HepG2 (cell line): ENCODE data around the gene PFKP. TPM values are rescaled to one million over a fixed set of nuclear protein-coding genes. Genes with fewer than 3 reads are reported as not detected.

Experiments used
- ATAC-seq: fragments of 200-7000 bp; cut with Tn5 transposase; 3 replicates; pipeline ENCODE4 v1.9.1; 2020; ENCODE audit warnings: mild to moderate bottlenecking, moderate library complexity
- BruUV-seq: library from RNA; stranded (reverse); fragments of 400-500 nt; replicated peaks from 2 replicates; lab custom pipeline; 2021; lab: Mats Ljungman, UMichigan
- CTCF ChIA-PET: fragments of 300-600 bp; formaldehyde crosslinking; extraction: SDS; loops from one replicate; lab custom pipeline; 2021; ENCODE audit warnings: low total read pairs, inconsistent platforms, low intra/inter-chr PET ratio; lab: Yijun Ruan, JAX
- POLR2A ChIA-PET: fragments of 350-600 bp; sonication (Branson Sonifier 250); formaldehyde crosslinking; loops from one replicate; lab custom pipeline; 2020; ENCODE audit warnings: antibody characterized with exemption, inconsistent platforms; lab: Yijun Ruan, JAX
- DNase-seq: peaks from one replicate; pipeline ENCODE4 v3.0.0-alpha.2; 2015; ENCODE audit warnings: low spot score
- FAIRE-seq: peaks from 3 replicates; lab custom pipeline; 2011; peaks lifted over from hg19 to GRCh38; lab: Jason Lieb, UNC
- H2AFZ ChIP-seq: one replicate; pipeline ENCODE4 v1.6.1; 2011; ENCODE audit warnings: low read length, inconsistent platforms
- H3K27ac ChIP-seq: fragments of 300-600 bp; 3 replicates; pipeline ENCODE4 v1.8.0; 2011; ENCODE audit warnings: mixed run types, mild to moderate bottlenecking, mixed read lengths, low read length, inconsistent platforms; ENCODE audit not compliant: insufficient read depth; ENCODE audit errors: extremely low read length
- H3K27me3 ChIP-seq, 2 experiments: fragments of 200-600 bp in 1 of 2; 2 replicates in 1 of 2; 3 replicates in 1 of 2; pipeline versions ENCODE4 v1.6.0 to v1.8.0; 2011; ENCODE audit warnings: low read length in 2 of 2, mild to moderate bottlenecking in 2 of 2, moderate library complexity in 2 of 2, inconsistent platforms in 1 of 2; ENCODE audit not compliant: insufficient read depth in 2 of 2, control insufficient read depth in 1 of 2
- H3K36me3 ChIP-seq, 2 experiments: fragments of 200-600 bp in 1 of 2; replicated peaks in 1 of 2; 2 replicates in 1 of 2; 3 replicates in 1 of 2; pipeline versions ENCODE4 v1.5.1 to v1.8.0; 2011; ENCODE audit warnings: low read length in 2 of 2, inconsistent platforms in 1 of 2; ENCODE audit not compliant: insufficient read depth in 2 of 2, control insufficient read depth in 1 of 2
- H3K4me1 ChIP-seq: 2 replicates; pipeline ENCODE4 v1.5.1; 2012; ENCODE audit warnings: low read length, inconsistent platforms; ENCODE audit not compliant: insufficient read depth
- H3K4me2 ChIP-seq: 2 replicates; pipeline ENCODE4 v1.6.0; 2011; ENCODE audit warnings: low read depth, low read length, inconsistent platforms
- H3K4me3 ChIP-seq, 3 experiments: fragments of 200-600 bp in 1 of 3; sonication (generic), shearing (Covaris generic) in 1 of 3; replicated peaks in 1 of 3; 2 replicates each; pipeline ENCODE4 v1.5.1; 2011 to 2016; ENCODE audit warnings: low read length in 3 of 3, inconsistent platforms in 2 of 3, low read depth in 2 of 3, mild to moderate bottlenecking in 2 of 3, control low read depth in 1 of 3, mixed read lengths in 1 of 3; ENCODE audit not compliant: insufficient read depth in 1 of 3
- H3K79me2 ChIP-seq: one replicate; pipeline ENCODE4 v1.6.1; 2011; ENCODE audit warnings: low read length, inconsistent platforms; ENCODE audit not compliant: insufficient read depth
- H3K9ac ChIP-seq: 2 replicates; pipeline ENCODE4 v1.6.0; 2011; ENCODE audit warnings: mild to moderate bottlenecking, low read depth, low read length, inconsistent platforms; ENCODE audit not compliant: insufficient read depth
- H3K9me3 ChIP-seq: 2 replicates; pipeline ENCODE4 v1.5.1; 2012; ENCODE audit warnings: mild to moderate bottlenecking, low read length
- H4K20me1 ChIP-seq: 2 replicates; pipeline ENCODE4 v1.6.0; 2011; ENCODE audit warnings: inconsistent platforms, mild to moderate bottlenecking, low read length, moderate library complexity; ENCODE audit not compliant: insufficient read depth
- NCOA2 ChIP-seq: sonication (generic); formaldehyde crosslinking; IDR thresholded peaks from 2 replicates; pipeline ENCODE4 v1.8.0; 2022; ENCODE audit warnings: inconsistent platforms
- SETDB1 ChIP-seq: sonication (generic); formaldehyde crosslinking; IDR thresholded peaks from 2 replicates; pipeline ENCODE4 v1.5.1; 2020; ENCODE audit warnings: missing genetic modification reagents, mild to moderate bottlenecking, borderline replicate concordance
- ZNF142 ChIP-seq: sonication (generic); formaldehyde crosslinking; IDR thresholded peaks from 2 replicates; pipeline ENCODE4 v1.4.0; 2020; ENCODE audit warnings: missing genetic modification reagents
- ZNF276 ChIP-seq: sonication (generic); formaldehyde crosslinking; IDR thresholded peaks from 2 replicates; pipeline ENCODE4 v1.4.0; 2020; ENCODE audit warnings: mild to moderate bottlenecking, low read depth, missing genetic modification reagents
- ZNF619 ChIP-seq: sonication (generic); formaldehyde crosslinking; IDR thresholded peaks from 2 replicates; pipeline ENCODE4 v1.4.0; 2020; ENCODE audit warnings: mild to moderate bottlenecking, missing genetic modification reagents
- ZNF704 ChIP-seq: sonication (generic); formaldehyde crosslinking; IDR thresholded peaks from 2 replicates; pipeline ENCODE4 v1.8.1; 2023; ENCODE audit warnings: mild to moderate bottlenecking, inconsistent platforms, moderate library complexity, missing genetic modification reagents, borderline replicate concordance
- WGBS: methylation state at CpG from one replicate; pipeline ENCODE4 v1.1.6; 2017; ENCODE audit warnings: low lambda C conversion rate; 5-methylcytosine and 5-hydroxymethylcytosine counted together
- in situ Hi-C: cut with HindIII; loops from 2 replicates; pipeline ENCODE4 v1.10.0; 2017; ENCODE audit warnings: low pct_unique_long_range_greater_than_20kb; ENCODE audit not compliant: extremely low pct_ligation_motif_present
- intact Hi-C: fragments of 100-400 bp; cut with micrococcal nuclease; formaldehyde crosslinking; loops from one replicate; pipeline ENCODE4 v1.10.0; 2022; ENCODE audit not compliant: unreplicated experiment
- polyA plus RNA-seq, 8 experiments: library from polyadenylated mRNA; depleted of rRNA in 3 of 8; stranded (reverse) in 7 of 8; unstranded in 1 of 8; fragments of >200 nt; fragmentation: Illumina TruSeq in 4 of 8; extraction: Trizol in 4 of 8; gene quantifications; 2 replicates each; pipeline versions ENCODE4 v1.2.1 to v1.2.3, GENCODE V29; 2011 to 2016; ENCODE audit warnings: low read depth in 4 of 8, missing spikeins in 1 of 8, mixed read lengths in 1 of 8; ENCODE audit not compliant: insufficient read depth in 1 of 8
- total RNA-seq, 5 experiments: library from RNA; depleted of rRNA; stranded (reverse); fragments of >200 nt; fragmentation: Illumina TruSeq; extraction: Trizol; gene quantifications; 2 replicates each; pipeline ENCODE4 v1.2.3, GENCODE V29; 2016; ENCODE audit warnings: low read depth in 1 of 5

The PFKP gene
- total and polyA plus RNA-seq, 2 of the 13 experiments (the other 11 are each of a cell fraction or from before 2014, with no cell fraction given): 0.80 to 2.4 TPM

GRCh38 chr10:3185386-3185785, 118.0 kb downstream of the PFKP start (continued):
- TF ChIP-seq SETDB1 (CRISPR knock-in tag): no peak

- no peak for DNase-seq
- no TSS peak for BruUV-seq
- H3K4me1 ChIP-seq: no peaks in the 10 kb centered on the region
- ATAC-seq: no peak
- in situ Hi-C loops: no loop called here
- H3K4me2 ChIP-seq: no peak overlapping the region
- H3K4me3 ChIP-seq: no peak overlapping the region
- H3K79me2 ChIP-seq: no peaks in the 10 kb centered on the region
- no peak overlapping the region for H2AFZ ChIP-seq
- no peaks in the 10 kb centered on the region for H4K20me1 ChIP-seq
- no peak overlapping the region for H3K27ac ChIP-seq
- ChIA-PET CTCF (interaction anchor here (1.3 kb wide), 1 partner anchor 11 kb away, joined by 5 read pairs; no protein-coding TSS in a partner anchor), POLR2A (no interaction called here)
- no peaks in the 10 kb centered on the region for H3K9me3 ChIP-seq
- WGBS: 39% methylated on average over 6 of the region's 6 CpGs
- TF ChIP-seq ZNF704 (CRISPR knock-in tag) (no peak), ZNF619 (CRISPR knock-in tag) (no peak), ZNF276 (CRISPR knock-in tag) (no peak), ZNF142 (CRISPR knock-in tag) (no peak), NCOA2 (no peak)
- no peak overlapping the region for H3K9ac ChIP-seq
- FAIRE-seq: no peak
- H3K36me3 ChIP-seq: no peaks in the 10 kb centered on the region
- H3K27me3 ChIP-seq: peaks cover 2 to 25% of the 10 kb centered on the region in 2 experiments; a peak in 3 of 5 replicates
- intact Hi-C loops: no loop called here
Measured at GRCh38 chr10:3186368-3186767, 119.0 kb downstream of the PFKP start.
